ENCODE measurements around the gene UBASH3B.

- TF ChIP-seq CTCF (IDR thresholded peaks at IDR 0.05; ENCODE audit: insufficient read depth, low read length): no peak
- TF ChIP-seq POLR2AphosphoS5 (IDR thresholded peaks at IDR 0.05; ENCODE audit: low read depth): no peak
- TF ChIP-seq REST (IDR thresholded peaks at IDR 0.05; ENCODE audit: insufficient replicate concordance, low read depth): no peak
- TF ChIP-seq GABPA (IDR thresholded peaks at IDR 0.05; ENCODE audit: low read depth): no peak
- TF ChIP-seq SPI1 (IDR thresholded peaks at IDR 0.05; ENCODE audit: borderline replicate concordance, low read depth): no peak
Observed at GRCh38 chr11:122612123-122612824, 43.2 kb upstream of the UBASH3B start.

Data from HL-60 (cell line).